Measurements from ENCODE around the gene KNCN. TPM values are rescaled to one million over a fixed set of nuclear protein-coding genes. Genes with fewer than 3 reads are reported as not detected.

The KNCN gene
- total and polyA plus RNA-seq, 10 of the 15 experiments (the other 5 are each of a cell fraction or from before 2014, with no cell fraction given): not detected

DNA sequence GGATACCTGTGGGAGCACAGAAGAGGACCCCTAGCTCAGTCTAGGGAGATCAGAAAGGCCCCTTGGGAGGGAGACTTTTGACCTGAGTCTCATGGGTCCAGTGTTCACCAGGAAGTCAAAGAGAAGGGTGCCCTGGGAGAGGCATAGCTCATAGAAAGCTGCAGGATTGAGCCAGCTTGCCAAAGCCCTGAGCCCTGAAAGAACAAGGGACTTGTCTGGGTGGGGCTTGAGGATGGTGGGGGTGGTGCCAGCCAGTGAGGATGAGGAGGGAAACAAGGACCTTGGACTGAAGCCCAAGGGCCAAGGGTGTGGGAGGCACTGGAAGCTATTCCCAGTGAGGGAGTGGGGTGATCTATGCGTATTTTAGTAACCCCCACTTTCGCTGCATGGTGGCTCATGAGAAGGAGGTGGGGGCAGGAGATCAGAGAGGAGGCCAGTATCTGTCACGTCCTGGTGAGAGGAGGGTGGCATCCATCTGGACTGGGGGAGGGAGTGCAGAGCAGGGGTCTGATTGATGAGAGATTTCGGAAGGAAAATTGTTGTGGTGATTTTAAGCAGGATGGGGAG, 33.4 kb downstream of the KNCN start:
- Histone ChIP-seq H3K9ac (ENCODE audit: control insufficient read depth, insufficient read depth, low read length) (no peak overlapping the region), H3K79me2 (ENCODE audit: control insufficient read depth, insufficient read depth, low read length) (no peaks in the 10 kb centered on the region), H2AFZ (ENCODE audit: control insufficient read depth, low read depth, low read length) (no peak overlapping the region), H3K4me3 (no peak overlapping the region), H3K4me2 (ENCODE audit: control insufficient read depth, insufficient read depth) (no peak overlapping the region), H4K20me1 (ENCODE audit: control insufficient read depth, insufficient read depth) (no peaks in the 10 kb centered on the region), H3K9me3 (replicated peaks; ENCODE audit: control insufficient read depth, insufficient read depth, low read length) (no peaks in the 10 kb centered on the region), H3K27me3 (replicated peaks in 1 of 2; ENCODE audit: control insufficient read depth in 2 of 2, insufficient read depth in 2 of 2, low read length in 1 of 2) (no peaks in the 10 kb centered on the region; a peak in 1 of 4 replicates), H3K36me3 (ENCODE audit: control insufficient read depth in 2 of 2, insufficient read depth in 2 of 2, low read length in 1 of 2) (no peaks in the 10 kb centered on the region), H3K4me1 (ENCODE audit: control insufficient read depth, insufficient read depth, low read length) (peaks cover 12% of the 10 kb centered on the region), H3K27ac (ENCODE audit: control insufficient read depth, insufficient read depth) (no peak overlapping the region)
- in situ Hi-C loops (cut with MboI): no loop called here
- SMC1A ChIA-PET (ENCODE audit: uncharacterized antibody, unreplicated experiment): no interaction called here
- intact Hi-C loops (cut with micrococcal nuclease; ENCODE audit: unreplicated experiment): no loop called here
- CTCF ChIA-PET: interaction anchor here (1.7 to 2.3 kb wide), 2 partner anchors 9 to 10 kb away, joined by 3 to 7 read pairs; no protein-coding TSS in a partner anchor
- no TSS peak for BruUV-seq (replicated peaks)
- POLR2A ChIA-PET: no interaction called here
- TF ChIP-seq RUNX3 (IDR thresholded peaks at IDR 0.05; ENCODE audit: low read length) (no peak), EED (IDR thresholded peaks at IDR 0.05; ENCODE audit: low read depth) (no peak), TBL1XR1 (IDR thresholded peaks at IDR 0.05; ENCODE audit: low read depth, low read length) (no peak), ZNF217 (IDR thresholded peaks at IDR 0.05) (no peak), ASH2L (IDR thresholded peaks at IDR 0.05; ENCODE audit: borderline replicate concordance, low read depth) (no peak)
- RAD21 ChIA-PET (ENCODE audit: unreplicated experiment): no interaction called here
- no peak for ATAC-seq
- no peak for DNase-seq (ENCODE audit: low read depth, low spot score)
- WGBS (ENCODE audit: insufficient coverage, insufficient replicate concordance, low lambda C conversion rate, missing lambda C conversion rate): 24% methylated on average over 4 of the region's 4 CpGs
- no peak for FAIRE-seq

DNA sequence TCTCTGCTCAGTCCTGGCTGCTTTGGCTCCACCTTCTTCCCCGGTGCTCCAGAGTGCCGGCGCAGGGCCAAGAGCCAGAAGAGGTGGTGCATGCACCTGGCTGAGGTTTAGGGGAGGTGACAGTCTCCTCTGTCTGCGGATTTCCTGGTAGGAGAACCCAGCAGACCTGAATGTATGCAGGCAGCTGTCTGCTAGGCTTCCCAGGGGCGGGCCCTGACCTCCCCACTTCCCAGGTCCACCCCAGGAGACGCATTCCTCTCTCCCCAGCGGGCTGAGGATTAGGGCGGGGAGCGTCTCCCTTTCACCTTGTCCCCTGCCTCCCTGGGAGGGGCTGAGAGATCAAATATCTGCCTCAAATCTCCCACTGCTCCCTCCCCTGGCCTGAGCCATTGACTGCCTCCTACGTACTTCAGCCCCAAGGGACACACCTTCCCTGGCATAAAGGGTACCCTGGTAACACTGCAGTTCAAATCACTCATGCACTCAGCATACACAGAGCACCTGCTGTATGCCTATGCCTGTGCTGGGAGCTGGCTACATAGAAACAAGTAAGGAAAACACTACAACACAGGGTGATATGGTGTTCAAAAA, 34.3 kb downstream of the KNCN start:
- no peak overlapping the region for H3K4me2 ChIP-seq (ENCODE audit: control insufficient read depth, insufficient read depth)
- in situ Hi-C loops (cut with MboI): no loop called here
- CTCF ChIA-PET: interaction anchor here (0.8 to 2.3 kb wide), 3 partner anchors 10 to 40 kb away, joined by 3 to 7 read pairs (median 3); no protein-coding TSS in a partner anchor

More for the DNA sequence above, 34.3 kb downstream of the KNCN start:
- RAD21 ChIA-PET (ENCODE audit: unreplicated experiment): no interaction called here
- Histone ChIP-seq H2AFZ (ENCODE audit: control insufficient read depth, low read depth, low read length) (no peak overlapping the region), H4K20me1 (ENCODE audit: control insufficient read depth, insufficient read depth) (no peaks in the 10 kb centered on the region), H3K36me3 (ENCODE audit: control insufficient read depth in 2 of 2, insufficient read depth in 2 of 2, low read length in 1 of 2) (no peaks in the 10 kb centered on the region), H3K9ac (ENCODE audit: control insufficient read depth, insufficient read depth, low read length) (no peak overlapping the region), H3K4me3 (no peak overlapping the region), H3K9me3 (replicated peaks; ENCODE audit: control insufficient read depth, insufficient read depth, low read length) (no peaks in the 10 kb centered on the region), H3K27me3 (replicated peaks in 1 of 2; ENCODE audit: control insufficient read depth in 2 of 2, insufficient read depth in 2 of 2, low read length in 1 of 2) (no peaks in the 10 kb centered on the region; a peak in 1 of 4 replicates), H3K27ac (ENCODE audit: control insufficient read depth, insufficient read depth) (no peak overlapping the region), H3K79me2 (ENCODE audit: control insufficient read depth, insufficient read depth, low read length) (no peaks in the 10 kb centered on the region), H3K4me1 (ENCODE audit: control insufficient read depth, insufficient read depth, low read length) (peaks cover 3% of the 10 kb centered on the region; the same call in 1 of the 2 replicates)
- FAIRE-seq (no peak), DNase-seq (ENCODE audit: low read depth, low spot score) (no peak), ATAC-seq (no peak)
- SMC1A ChIA-PET (ENCODE audit: uncharacterized antibody, unreplicated experiment): no interaction called here
- POLR2A ChIA-PET: no interaction called here
- no TSS peak for BruUV-seq (replicated peaks)
- WGBS (ENCODE audit: insufficient coverage, insufficient replicate concordance, low lambda C conversion rate, missing lambda C conversion rate): 36% methylated on average over 10 of the region's 10 CpGs
- TF ChIP-seq ASH2L (IDR thresholded peaks at IDR 0.05; ENCODE audit: borderline replicate concordance, low read depth) (no peak), RBBP5 (conservative IDR thresholded peaks at IDR 0.05) (no peak)
- intact Hi-C loops (cut with micrococcal nuclease; ENCODE audit: unreplicated experiment): no loop called here
